ENCODE measurements around the gene SP6.

The SP6 gene

DNA sequence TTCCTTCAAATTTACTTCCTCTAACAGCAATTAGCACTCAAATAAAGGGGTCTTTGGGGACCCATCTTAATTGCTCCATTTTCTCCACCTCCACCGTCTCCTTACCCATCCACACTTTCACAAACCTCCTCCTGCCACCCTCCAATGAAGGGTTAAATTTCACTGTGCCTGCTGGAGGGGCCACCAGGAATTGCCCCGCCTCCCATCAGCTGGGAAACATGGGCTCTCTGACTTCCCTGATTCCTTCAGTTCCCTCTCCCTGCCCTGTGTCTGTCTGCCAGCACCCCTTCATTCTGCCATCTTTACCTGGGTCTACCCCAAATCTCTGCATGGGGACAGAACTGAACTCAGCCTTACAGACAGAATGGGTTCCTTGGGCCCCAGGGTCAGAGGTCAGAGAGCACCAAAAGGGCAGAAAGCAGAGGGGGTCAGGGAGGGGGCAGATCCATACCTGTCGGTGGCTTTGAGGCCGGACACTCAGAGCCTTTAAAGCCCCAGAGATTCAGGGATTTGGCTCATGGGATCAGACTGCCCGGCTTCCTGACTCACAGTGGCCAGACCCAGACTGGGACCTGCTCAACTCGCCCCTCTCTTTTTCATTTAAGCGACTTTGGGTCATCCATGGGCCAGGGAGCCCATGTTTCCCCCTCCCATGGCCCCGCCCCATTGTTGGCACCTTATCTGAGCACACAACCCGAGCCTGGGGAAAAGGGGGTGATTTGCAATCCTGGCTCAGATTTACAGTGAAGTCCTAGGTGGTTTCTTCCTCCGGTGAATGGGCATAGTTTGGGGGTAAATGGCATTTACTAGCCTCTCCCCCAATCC, 27.5 kb upstream of the SP6 start:
- FAIRE-seq (no peak), DNase-seq (ENCODE audit: insufficient read length) (no peak)
- TF ChIP-seq POLR2A (IDR thresholded peaks at IDR 0.05; ENCODE audit: low read depth, low read length) (no peak), POLR2AphosphoS5 (IDR thresholded peaks at IDR 0.05; ENCODE audit: low read depth, low read length) (no peak), TAF1 (IDR thresholded peaks at IDR 0.05; ENCODE audit: borderline replicate concordance, low read depth, low read length) (no peak)

DNA sequence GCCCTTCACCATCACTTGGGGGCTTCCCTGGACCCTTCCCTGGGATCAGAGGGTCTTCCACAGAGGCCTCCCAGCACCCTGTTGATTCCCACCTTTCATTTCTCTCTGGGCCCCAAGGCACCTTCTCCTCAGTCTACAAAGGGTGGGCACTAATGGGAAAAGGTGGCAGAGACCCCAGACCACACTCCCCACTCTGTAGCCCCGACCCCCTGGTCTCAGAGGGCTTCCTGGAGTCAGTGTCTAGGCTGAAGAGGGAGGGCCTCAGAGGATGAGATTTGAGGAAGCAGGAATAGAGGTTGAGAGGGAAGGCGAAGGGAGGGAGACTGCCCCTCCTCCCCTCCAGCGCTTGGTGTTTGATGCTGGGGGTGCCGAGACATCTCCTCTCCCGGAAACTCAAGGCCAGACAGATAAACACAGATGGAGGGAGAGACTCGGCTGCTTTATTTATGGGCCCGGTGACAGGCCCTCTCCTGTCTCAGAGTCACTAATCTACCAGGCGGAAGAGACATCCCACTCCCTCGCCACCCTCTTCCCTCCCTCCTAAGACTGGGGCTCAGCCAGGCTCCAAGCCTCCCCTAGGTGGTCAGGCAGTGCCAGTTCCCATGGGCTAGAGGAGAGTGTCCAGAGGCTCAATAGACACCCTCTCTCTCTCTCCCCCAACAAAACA, 26.5 kb upstream of the SP6 start:
- TF ChIP-seq POLR2AphosphoS5 (IDR thresholded peaks at IDR 0.05; ENCODE audit: low read depth, low read length): no peak
- no peak for TF ChIP-seq POLR2A (IDR thresholded peaks at IDR 0.05; ENCODE audit: low read depth, low read length)
- no peak for TF ChIP-seq TAF1 (IDR thresholded peaks at IDR 0.05; ENCODE audit: borderline replicate concordance, low read depth, low read length)
- FAIRE-seq: no peak

DNA sequence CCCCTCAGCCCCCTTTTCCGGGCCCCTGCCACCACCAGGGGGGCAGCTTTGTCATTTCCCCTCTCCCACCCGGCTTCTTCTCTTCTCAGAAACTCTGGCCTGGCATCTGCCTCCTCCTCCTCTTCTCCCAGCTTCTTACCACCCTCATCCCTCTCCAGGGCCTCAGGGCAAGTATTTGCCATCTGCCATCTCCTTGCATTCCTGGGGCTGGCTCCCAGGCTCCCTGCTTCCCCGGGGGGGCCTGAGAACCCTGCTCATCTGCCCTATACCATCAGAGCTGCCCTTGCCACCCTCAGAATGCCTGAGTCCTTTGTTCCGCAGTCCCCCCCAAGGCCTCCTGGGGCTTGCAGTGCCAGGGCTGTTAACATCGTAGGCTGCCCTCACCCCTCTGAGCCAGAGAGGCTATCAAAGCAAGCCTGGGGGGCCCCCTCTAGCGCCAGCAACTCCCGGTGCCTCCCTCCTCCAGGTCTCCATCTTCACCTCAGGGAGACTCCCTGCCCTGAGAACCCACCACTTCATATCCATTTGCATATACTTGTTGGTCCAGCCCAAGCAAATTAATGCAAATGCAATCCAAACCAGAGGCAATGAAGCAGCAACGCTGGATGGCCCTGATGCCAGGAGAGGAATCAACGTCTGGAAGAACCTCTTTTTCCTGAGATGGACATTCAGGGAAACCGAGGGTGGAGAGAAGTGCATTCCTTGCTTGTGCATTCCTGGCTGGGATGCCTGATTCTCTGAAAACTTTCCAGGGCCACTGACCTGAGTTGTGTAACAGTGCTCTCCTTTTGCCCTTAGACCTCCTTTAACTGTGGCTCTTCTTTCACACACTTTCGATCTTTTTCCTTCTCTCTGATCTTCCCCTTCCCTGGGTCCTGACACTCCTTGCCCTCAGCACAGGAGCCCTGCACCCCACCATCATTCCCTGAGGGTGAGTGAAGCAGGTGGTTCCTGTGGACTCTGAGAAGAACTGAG, 24.3 kb upstream of the SP6 start:
- FAIRE-seq (no peak), DNase-seq (ENCODE audit: insufficient read length) (no peak)
- no peak for TF ChIP-seq POLR2A (IDR thresholded peaks at IDR 0.05; ENCODE audit: low read depth, low read length)
- no peak for TF ChIP-seq TAF1 (IDR thresholded peaks at IDR 0.05; ENCODE audit: borderline replicate concordance, low read depth, low read length)
- TF ChIP-seq POLR2AphosphoS5 (IDR thresholded peaks at IDR 0.05; ENCODE audit: low read depth, low read length): no peak

More for the DNA sequence above, 26.5 kb upstream of the SP6 start:
- no peak for DNase-seq (ENCODE audit: insufficient read length)

DNA sequence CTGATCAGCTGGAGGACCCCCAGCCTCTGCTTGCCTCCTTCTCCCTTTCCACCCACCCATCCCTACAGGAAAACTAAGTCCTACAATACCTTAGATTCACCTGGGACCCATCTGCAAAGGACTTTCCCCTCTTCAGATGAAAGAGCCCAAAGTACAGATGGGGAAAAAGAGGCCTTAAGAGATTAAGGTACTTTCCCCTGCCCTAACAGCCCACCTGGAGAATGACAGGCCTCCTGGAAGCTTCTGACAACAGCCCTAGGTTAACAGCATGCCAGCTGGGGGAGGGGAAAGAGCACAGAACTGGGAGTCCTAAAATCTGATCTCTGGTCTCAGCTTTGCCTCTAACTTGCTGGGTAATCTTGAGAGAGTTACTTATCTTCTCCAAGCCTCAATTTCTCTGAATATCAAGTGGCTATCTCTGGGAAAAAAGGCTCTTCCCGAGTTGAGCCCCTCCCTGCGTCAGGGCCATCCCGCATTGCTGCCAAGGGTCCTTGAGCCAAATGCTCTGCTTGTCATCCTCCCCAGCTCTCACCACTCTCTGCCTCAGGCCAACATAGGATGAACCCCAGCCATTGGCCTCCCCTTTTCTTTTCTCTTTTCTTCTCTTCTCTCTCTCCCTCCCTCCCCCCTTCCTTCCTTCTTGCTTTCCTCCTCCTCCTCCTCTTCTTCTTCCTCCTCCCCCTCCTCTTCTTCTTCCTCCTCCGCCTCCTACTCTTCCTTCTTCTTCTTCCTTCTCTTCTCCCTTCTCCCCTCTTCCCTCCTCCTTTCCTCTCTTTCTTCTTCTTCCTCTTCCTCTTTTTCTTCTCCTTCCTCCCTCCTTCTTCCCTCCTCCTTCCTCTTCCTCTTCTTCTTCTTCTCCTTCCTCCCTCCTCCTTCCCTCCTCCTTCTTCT, 22.5 kb upstream of the SP6 start:
- no peak for FAIRE-seq
- no peak for TF ChIP-seq POLR2A (IDR thresholded peaks at IDR 0.05; ENCODE audit: low read depth, low read length)
- TF ChIP-seq TAF1 (IDR thresholded peaks at IDR 0.05; ENCODE audit: borderline replicate concordance, low read depth, low read length): no peak
- TF ChIP-seq POLR2AphosphoS5 (IDR thresholded peaks at IDR 0.05; ENCODE audit: low read depth, low read length): no peak
- no peak for DNase-seq (ENCODE audit: insufficient read length)

DNA sequence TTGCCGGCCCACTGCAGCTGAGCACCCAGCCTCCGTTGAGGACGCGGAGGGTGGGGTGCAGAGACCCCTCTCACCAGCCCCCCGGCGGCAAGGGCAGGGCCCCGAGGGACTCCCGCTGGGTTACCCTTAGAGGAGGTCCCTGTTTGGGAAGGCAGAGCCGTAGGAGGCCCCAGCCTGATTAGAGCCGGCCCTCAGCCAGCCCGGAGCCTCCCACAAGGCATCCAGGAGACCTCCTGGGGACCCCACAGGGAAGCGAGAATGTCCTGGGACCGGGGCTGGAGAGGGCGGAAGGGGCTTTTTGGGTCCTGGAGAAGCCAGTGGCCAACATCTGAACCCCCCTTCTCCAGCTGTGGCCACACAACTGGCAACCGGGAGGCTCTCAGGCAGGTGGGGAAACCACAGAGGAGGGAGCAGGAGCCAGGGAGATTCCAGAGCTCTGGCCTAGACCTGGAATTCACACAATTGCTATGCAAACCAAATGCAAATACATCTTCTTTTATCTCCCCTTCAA, 21.7 kb upstream of the SP6 start:
- TF ChIP-seq POLR2A (IDR thresholded peaks at IDR 0.05; ENCODE audit: low read depth, low read length): no peak
- no peak for TF ChIP-seq TAF1 (IDR thresholded peaks at IDR 0.05; ENCODE audit: borderline replicate concordance, low read depth, low read length)
- TF ChIP-seq POLR2AphosphoS5 (IDR thresholded peaks at IDR 0.05; ENCODE audit: low read depth, low read length): no peak
- DNase-seq (ENCODE audit: insufficient read length) (no peak), FAIRE-seq (no peak)

DNA sequence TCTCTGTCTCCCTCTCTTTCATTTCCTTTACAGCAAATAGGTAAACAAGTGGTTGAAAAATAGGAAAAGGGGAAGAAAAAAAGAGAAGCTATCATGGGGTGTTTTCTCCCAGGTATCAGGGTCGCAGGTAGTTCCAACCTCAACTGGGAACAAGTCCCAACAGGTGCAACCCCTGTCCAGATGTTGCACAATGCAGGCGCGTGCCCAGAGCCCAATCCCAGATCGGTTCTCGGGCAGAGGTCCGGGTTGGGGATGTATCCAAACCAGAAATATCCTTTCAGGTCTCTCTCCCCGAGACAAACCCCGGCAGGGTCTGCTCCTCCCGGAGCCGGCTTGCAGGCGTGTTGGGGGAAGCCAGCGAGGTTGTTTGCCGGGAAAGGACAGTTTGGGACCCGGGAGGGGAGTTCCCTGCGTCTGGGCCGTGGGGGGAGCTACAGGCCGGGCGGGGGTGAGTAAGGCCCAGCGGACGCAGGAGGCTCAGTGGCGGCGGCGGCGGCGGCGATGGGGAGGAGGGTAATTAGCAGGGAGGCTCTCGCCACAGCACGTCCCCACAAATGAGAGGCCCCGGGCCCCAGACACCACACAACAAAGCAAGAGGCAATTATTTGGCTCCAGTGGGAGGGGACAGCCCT, 21.2 kb upstream of the SP6 start:
- FAIRE-seq: no peak
- no peak for DNase-seq (ENCODE audit: insufficient read length)
- no peak for TF ChIP-seq POLR2AphosphoS5 (IDR thresholded peaks at IDR 0.05; ENCODE audit: low read depth, low read length)

DNA sequence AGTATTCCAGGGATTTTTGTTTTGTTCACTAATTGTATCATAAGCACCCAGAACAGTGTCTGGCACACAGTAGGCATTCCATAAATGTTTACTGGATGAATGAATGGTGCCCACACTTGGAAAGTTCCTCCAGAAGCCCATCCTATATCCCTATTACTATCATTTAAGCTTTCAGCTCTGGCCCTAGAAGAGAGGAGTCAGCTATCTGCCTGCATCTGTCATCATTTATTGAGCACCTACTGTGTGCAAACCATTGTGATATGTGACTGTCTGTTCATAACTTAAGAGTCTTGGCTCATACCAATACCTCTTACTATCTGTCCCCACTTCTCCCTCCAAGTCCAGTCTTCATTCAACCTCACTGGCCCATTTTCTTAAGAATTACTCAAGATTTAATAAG, 20.1 kb upstream of the SP6 start:
- no peak for TF ChIP-seq POLR2AphosphoS5 (IDR thresholded peaks at IDR 0.05; ENCODE audit: low read depth, low read length)
- TF ChIP-seq TAF1 (IDR thresholded peaks at IDR 0.05; ENCODE audit: borderline replicate concordance, low read depth, low read length): no peak
- no peak for TF ChIP-seq POLR2A (IDR thresholded peaks at IDR 0.05; ENCODE audit: low read depth, low read length)
- FAIRE-seq (no peak), DNase-seq (ENCODE audit: insufficient read length) (no peak)

DNA sequence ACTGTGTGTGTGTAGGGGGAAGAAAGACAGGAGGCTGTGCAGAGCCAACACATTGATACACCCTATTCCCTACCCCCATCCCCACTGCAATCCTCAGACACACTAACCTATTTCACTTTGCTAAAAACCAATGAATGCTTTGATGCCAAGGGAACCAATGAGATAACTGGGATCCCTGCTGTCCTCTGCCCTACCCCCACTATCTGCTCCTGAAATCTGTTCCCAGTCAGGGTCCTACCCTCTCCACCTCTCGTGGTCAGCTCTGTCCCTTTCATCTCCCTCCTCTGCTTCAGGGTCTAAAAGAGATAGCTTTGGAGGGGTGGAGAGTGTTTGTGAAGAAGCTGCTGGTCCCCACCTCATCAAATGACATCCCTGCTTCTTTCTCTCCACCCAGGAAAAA, 19.1 kb upstream of the SP6 start:
- DNase-seq (ENCODE audit: insufficient read length): no peak
- no peak for FAIRE-seq
- no peak for TF ChIP-seq TAF1 (IDR thresholded peaks at IDR 0.05; ENCODE audit: borderline replicate concordance, low read depth, low read length)
- TF ChIP-seq POLR2AphosphoS5 (IDR thresholded peaks at IDR 0.05; ENCODE audit: low read depth, low read length): no peak
- TF ChIP-seq POLR2A (IDR thresholded peaks at IDR 0.05; ENCODE audit: low read depth, low read length): no peak

DNA sequence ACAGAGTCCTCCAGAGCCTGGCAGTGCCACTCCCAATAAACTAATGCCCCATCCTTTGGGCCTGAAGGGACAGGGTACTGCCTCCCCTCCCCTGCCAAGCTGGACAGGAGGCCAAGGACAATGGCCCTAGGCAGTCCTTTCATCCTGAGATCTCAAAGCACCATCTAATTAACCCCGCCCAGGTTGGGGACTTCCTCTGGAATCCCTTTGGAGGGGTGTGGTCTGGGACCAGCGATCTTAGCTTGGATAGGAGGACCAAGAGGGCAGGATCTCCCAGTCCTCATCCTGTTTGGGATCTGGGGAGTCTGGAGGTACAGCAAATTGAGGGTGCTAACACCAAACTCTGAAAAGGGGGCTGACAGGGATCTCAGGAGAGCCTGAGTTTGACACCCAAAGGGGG, 18.2 kb upstream of the SP6 start:
- DNase-seq (ENCODE audit: insufficient read length): no peak
- FAIRE-seq: no peak
- TF ChIP-seq TAF1 (IDR thresholded peaks at IDR 0.05; ENCODE audit: borderline replicate concordance, low read depth, low read length): no peak
- no peak for TF ChIP-seq POLR2A (IDR thresholded peaks at IDR 0.05; ENCODE audit: low read depth, low read length)
- no peak for TF ChIP-seq POLR2AphosphoS5 (IDR thresholded peaks at IDR 0.05; ENCODE audit: low read depth, low read length)

Measured in GM12892 (cell line).